H1 (cell line): ENCODE results near the gene CDYL2. TPM values are rescaled to one million over a fixed set of nuclear protein-coding genes. Genes with fewer than 3 reads are reported as not detected.

Experiments
- CTCF ChIA-PET: fragments of 300-600 bp; sonication (Branson Sonifier 250); formaldehyde crosslinking; loops from one replicate; lab custom pipeline; 2021; ENCODE audit not compliant: partially characterized antibody; lab: Charles Lee
- POLR2A ChIA-PET: fragments of 300-600 bp; sonication (Branson Sonifier 250); formaldehyde crosslinking; loops from one replicate; lab custom pipeline; 2021; ENCODE audit warnings: inconsistent platforms; ENCODE audit not compliant: partially characterized antibody; lab: Charles Lee
- DNase-seq, 2 experiments: peaks; one replicate each; pipeline versions ENCODE4 v3.0.0 to v3.0.0-alpha.2; 2010 to 2022; ENCODE audit warnings: low spot score in 2 of 2, low read depth in 1 of 2, mixed read lengths in 1 of 2
- FAIRE-seq: peaks from 2 replicates; lab custom pipeline; 2011; peaks lifted over from hg19 to GRCh38; lab: Jason Lieb, UNC
- H2AFZ ChIP-seq: 2 replicates; pipeline ENCODE4 v1.8.1; 2012; ENCODE audit warnings: low read length, inconsistent platforms
- H2AK5ac ChIP-seq: 2 replicates; pipeline ENCODE4 v1.6.1; 2013; ENCODE audit warnings: low read depth, low read length
- H2BK120ac ChIP-seq: replicated peaks from 2 replicates; pipeline ENCODE3; 2013; ENCODE audit warnings: low read depth, low read length, inconsistent platforms
- H2BK12ac ChIP-seq: 2 replicates; pipeline ENCODE4 v1.6.1; 2013; ENCODE audit warnings: low read depth, low read length
- H2BK15ac ChIP-seq: 2 replicates; pipeline ENCODE4 v1.6.1; 2013; ENCODE audit warnings: low read length
- H2BK20ac ChIP-seq: 2 replicates; pipeline ENCODE4 v1.6.1; 2013; ENCODE audit warnings: low read length
- H2BK5ac ChIP-seq: 2 replicates; pipeline ENCODE4 v1.6.1; 2013; ENCODE audit warnings: low read depth, low read length
- H3K14ac ChIP-seq: 2 replicates; pipeline ENCODE4 v1.6.1; 2013; ENCODE audit warnings: inconsistent platforms; ENCODE audit not compliant: insufficient read length
- H3K18ac ChIP-seq: 2 replicates; pipeline ENCODE4 v1.6.1; 2013; ENCODE audit warnings: low read length; ENCODE audit errors: extremely low read depth
- H3K23ac ChIP-seq: 2 replicates; pipeline ENCODE4 v1.6.1; 2013; ENCODE audit warnings: inconsistent platforms; ENCODE audit not compliant: insufficient read length
- H3K23me2 ChIP-seq: 2 replicates; pipeline ENCODE4 v1.6.1; 2013; ENCODE audit warnings: low read depth, low read length
- H3K27ac ChIP-seq: 2 replicates; pipeline ENCODE4 v1.6.1; 2011; ENCODE audit warnings: low read depth, low read length, inconsistent platforms
- H3K27me3 ChIP-seq, 4 experiments: replicated peaks in 1 of 4; 1 replicate in 1 of 4; 2 replicates in 3 of 4; pipeline versions ENCODE4 v1.6.1 to v1.8.1; 2011 to 2013; ENCODE audit warnings: low read length in 3 of 4, mild to moderate bottlenecking in 3 of 4, inconsistent platforms in 2 of 4, mixed read lengths in 2 of 4, moderate library complexity in 1 of 4; ENCODE audit not compliant: control insufficient read depth in 3 of 4, insufficient read depth in 3 of 4; ENCODE audit errors: extremely low read depth in 1 of 4
- H3K36me3 ChIP-seq, 4 experiments: 2 replicates each; pipeline versions ENCODE4 v1.6.1 to v1.8.1; 2011 to 2013; ENCODE audit warnings: mild to moderate bottlenecking in 4 of 4, low read length in 3 of 4, moderate library complexity in 2 of 4, control low read depth in 1 of 4, inconsistent platforms in 1 of 4; ENCODE audit not compliant: insufficient read depth in 4 of 4, control insufficient read depth in 2 of 4
- H3K4ac ChIP-seq: replicated peaks from 2 replicates; pipeline ENCODE3; 2013; ENCODE audit warnings: low read length, low read depth, mixed read lengths, inconsistent platforms; ENCODE audit not compliant: insufficient read length
- H3K4me1 ChIP-seq, 4 experiments: replicated peaks in 1 of 4; 1 replicate in 1 of 4; 2 replicates in 3 of 4; pipeline versions ENCODE4 v1.6.1 to v1.8.1; 2011 to 2013; ENCODE audit warnings: low read length in 3 of 4, inconsistent platforms in 2 of 4, mixed read lengths in 1 of 4; ENCODE audit not compliant: insufficient read depth in 4 of 4, control insufficient read depth in 3 of 4
- H3K4me2 ChIP-seq, 2 experiments: 2 replicates each; pipeline versions ENCODE4 v1.6.1 to v1.8.1; 2011 to 2013; ENCODE audit warnings: low read depth in 2 of 2, low read length in 2 of 2, control low read depth in 1 of 2, inconsistent platforms in 1 of 2, mild to moderate bottlenecking in 1 of 2; ENCODE audit not compliant: insufficient read depth in 1 of 2
- H3K4me3 ChIP-seq, 4 experiments: fragments of 200-600, 300-600 bp in 1 of 4; sonication (generic), shearing (Covaris generic), sonication (Bioruptor Twin) in 1 of 4; 2 replicates each; pipeline versions ENCODE4 v1.5.1 to v1.8.1; 2011 to 2016; ENCODE audit warnings: low read length in 4 of 4, low read depth in 3 of 4, control low read depth in 2 of 4, inconsistent platforms in 2 of 4, mild to moderate bottlenecking in 2 of 4, mixed read lengths in 1 of 4, moderate library complexity in 1 of 4; ENCODE audit not compliant: insufficient read depth in 2 of 4; ENCODE audit errors: extremely low read depth in 1 of 4
- H3K56ac ChIP-seq: replicated peaks from 2 replicates; pipeline ENCODE3; 2013; ENCODE audit warnings: low read depth, mild to moderate bottlenecking, mixed read lengths, low read length, inconsistent platforms; ENCODE audit not compliant: insufficient read length
- H3K79me1 ChIP-seq: 2 replicates; pipeline ENCODE4 v1.6.1; 2013; ENCODE audit warnings: low read depth, low read length, control low read depth
- H3K79me2 ChIP-seq, 2 experiments: 2 replicates each; pipeline versions ENCODE4 v1.6.1 to v1.8.1; 2012 to 2013; ENCODE audit warnings: low read length in 2 of 2, mild to moderate bottlenecking in 2 of 2, inconsistent platforms in 1 of 2; ENCODE audit not compliant: insufficient read depth in 2 of 2, control insufficient read depth in 1 of 2
- H3K9ac ChIP-seq, 4 experiments: replicated peaks in 1 of 4; 1 replicate in 1 of 4; 2 replicates in 3 of 4; pipeline versions ENCODE4 v1.6.1 to v1.8.1; 2011 to 2013; ENCODE audit warnings: low read depth in 3 of 4, low read length in 3 of 4, control low read depth in 2 of 4, mild to moderate bottlenecking in 2 of 4, moderate library complexity in 2 of 4, inconsistent platforms in 1 of 4; ENCODE audit errors: extremely low read depth in 1 of 4
- H3K9me3 ChIP-seq, 2 experiments: 2 replicates each; pipeline versions ENCODE4 v1.6.1 to v1.8.1; 2012 to 2013; ENCODE audit warnings: mild to moderate bottlenecking in 2 of 2, moderate library complexity in 2 of 2, control low read depth in 1 of 2, inconsistent platforms in 1 of 2, low read depth in 1 of 2, low read length in 1 of 2, mixed read lengths in 1 of 2; ENCODE audit not compliant: insufficient read depth in 2 of 2
- H4K20me1 ChIP-seq, 2 experiments: replicated peaks in 1 of 2; 2 replicates each; pipeline versions ENCODE3 to v1.8.1; 2011 to 2013; ENCODE audit warnings: inconsistent platforms in 2 of 2, low read length in 2 of 2, mild to moderate bottlenecking in 1 of 2; ENCODE audit not compliant: insufficient read depth in 2 of 2, control insufficient read depth in 1 of 2
- H4K5ac ChIP-seq: 2 replicates; pipeline ENCODE4 v1.6.1; 2013; ENCODE audit warnings: low read length, low read depth, mixed read lengths, inconsistent platforms; ENCODE audit not compliant: insufficient read length
- H4K8ac ChIP-seq: 2 replicates; pipeline ENCODE4 v1.8.0; 2013; ENCODE audit warnings: mild to moderate bottlenecking, moderate library complexity, low read length, inconsistent platforms; ENCODE audit not compliant: insufficient read depth; ENCODE audit errors: extremely low read depth
- H4K91ac ChIP-seq: replicated peaks from 2 replicates; pipeline ENCODE3; 2013; ENCODE audit warnings: low read length, mixed read lengths, inconsistent platforms; ENCODE audit not compliant: insufficient read length
- POLR2A ChIP-seq, 2 experiments: IDR thresholded peaks; 1 replicate in 1 of 2; 2 replicates in 1 of 2; pipeline ENCODE4 v1.6.1; 2011; ENCODE audit warnings: low read depth in 2 of 2, low read length in 2 of 2, mild to moderate bottlenecking in 2 of 2; ENCODE audit errors: control extremely low read depth in 1 of 2
- WGBS, 2 experiments: shearing (Covaris generic) in 1 of 2; methylation state at CpG; one replicate each; pipeline versions ENCODE4 v1.1.6 to v1.1.7; 2013 to 2015; ENCODE audit warnings: low lambda C conversion rate in 2 of 2, mixed read lengths in 2 of 2, inconsistent platforms in 1 of 2, low coverage in 1 of 2, missing lambda C conversion rate in 1 of 2; ENCODE audit not compliant: insufficient replicate concordance in 2 of 2, insufficient coverage in 1 of 2, insufficient read length in 1 of 2; ENCODE audit errors: extremely low coverage in 1 of 2, missing lambda C conversion rate in 1 of 2; 5-methylcytosine and 5-hydroxymethylcytosine counted together
- polyA plus RNA-seq, 7 experiments: library from polyadenylated mRNA; depleted of rRNA in 3 of 7; stranded (reverse) in 5 of 7; unstranded in 2 of 7; fragments of >200 nt in 5 of 7; fragments of 200-250 nt in 2 of 7; gene quantifications; 1 replicate in 5 of 7; 2 replicates in 1 of 7; 4 replicates in 1 of 7; pipeline versions ENCODE4 v1.2.1 to v1.2.3, GENCODE V29; 2011 to 2013; ENCODE audit warnings: missing spikeins in 2 of 7, mixed read lengths in 2 of 7
- total RNA-seq: library from RNA; stranded (reverse); fragmentation: NEBNext Ultra II Directional; extraction: Animal tissue kit (Norgen Biotek cat#: 25700); gene quantifications from 2 replicates; pipeline ENCODE4 v1.2.1, GENCODE V29; 2021

CDYL2 gene
- total and polyA plus RNA-seq, 2 of the 8 experiments (the other 6 are each of a cell fraction or from before 2014, with no cell fraction given) = 0.33 to 5.3 TPM

- TF ChIP-seq POLR2A (IDR thresholded peaks at IDR 0.05; ENCODE audit: control extremely low read depth in 1 of 2, low read depth in 2 of 2, low read length in 2 of 2) = no peak
- Histone ChIP-seq H3K23ac (no peak overlapping the region), H3K18ac (no peak overlapping the region), H3K9ac (no peak overlapping the region), H2AFZ (no peak overlapping the region), H3K14ac (no peak overlapping the region), H3K4me1 (no peaks in the 10 kb centered on the region), H2BK12ac (no peak overlapping the region), H3K23me2 (no peaks in the 10 kb centered on the region), H2BK20ac (no peak overlapping the region), H3K79me2 (no peaks in the 10 kb centered on the region), H2BK120ac (no peak overlapping the region), H3K79me1 (no peaks in the 10 kb centered on the region), H4K8ac (no peak overlapping the region), H3K27ac (no peak overlapping the region), H2BK5ac (no peak overlapping the region), H4K91ac (no peak overlapping the region), H4K20me1 (no peaks in the 10 kb centered on the region), H2AK5ac (no peak overlapping the region), H2BK15ac (no peak overlapping the region), H3K4me3 (no peak overlapping the region), H4K5ac (no peak overlapping the region), H3K4me2 (no peak overlapping the region), H3K36me3 (no peaks in the 10 kb centered on the region), H3K9me3 (peaks cover 3 to 19% of the 10 kb centered on the region in 2 experiments; a peak in 3 of 4 replicates), H3K27me3 (no peaks in the 10 kb centered on the region; a peak in 1 of 7 replicates), H3K4ac (no peak overlapping the region), H3K56ac (no peak overlapping the region)
- no peak for DNase-seq
- ChIA-PET CTCF (no interaction called here), POLR2A (no interaction called here)
- FAIRE-seq = no peak
- 80% methylated on average over 3 of the region's 3 CpGs; no CpG with 5 or more reads in 1 of the 2 experiments for WGBS, 2 experiments
These were observed 42.3 kb upstream of the CDYL2 start for GRCh38 chr16:80846680-80847079.
